SU-DHL-6 (cell line): ENCODE data around the gene UMODL1.

Source experiments
- H2AFZ ChIP-seq: fragments of 200-600 bp; sonication (generic); 2 replicates; pipeline ENCODE4 v1.6.1; 2014; ENCODE audit warnings: low read depth, mild to moderate bottlenecking, moderate library complexity, mixed read lengths, antibody characterized with exemption, low read length; ENCODE audit not compliant: severe bottlenecking
- H3F3A ChIP-seq: fragments of 200-600 bp; shearing (Covaris generic); 2 replicates; pipeline ENCODE4 v1.6.0; 2016; ENCODE audit warnings: antibody characterized with exemption, mild to moderate bottlenecking; ENCODE audit not compliant: insufficient read depth
- H3K27ac ChIP-seq: fragments of 200-600 bp; sonication (generic); 2 replicates; pipeline ENCODE4 v1.5.1; 2016; ENCODE audit warnings: low read depth, mild to moderate bottlenecking, low read length, moderate library complexity, mixed read lengths
- H3K27me3 ChIP-seq: fragments of 200-600 bp; sonication (generic), shearing (Covaris generic); 2 replicates; pipeline ENCODE4 v1.6.0; 2014; ENCODE audit warnings: mild to moderate bottlenecking, low read length
- H3K36me3 ChIP-seq: fragments of 200-600 bp; sonication (generic); 2 replicates; pipeline ENCODE4 v1.6.1; 2014; ENCODE audit warnings: mild to moderate bottlenecking, low read length, mixed read lengths
- H3K4me2 ChIP-seq: fragments of 300-600, 200-600 bp; shearing (Covaris generic), sonication (generic); 2 replicates; pipeline ENCODE4 v1.6.0; 2014; ENCODE audit warnings: low read length, low read depth, mild to moderate bottlenecking; ENCODE audit not compliant: poor library complexity, severe bottlenecking
- H3K4me3 ChIP-seq: fragments of 200-600 bp; sonication (generic); 2 replicates; pipeline ENCODE4 v1.5.1; 2014; ENCODE audit warnings: antibody characterized with exemption, low read length, mild to moderate bottlenecking, mixed read lengths; ENCODE audit not compliant: insufficient read depth, poor library complexity, severe bottlenecking
- H3K79me2 ChIP-seq: fragments of 200-600 bp; sonication (generic); 2 replicates; pipeline ENCODE4 v1.6.1; 2014; ENCODE audit warnings: mild to moderate bottlenecking, low read length, moderate library complexity; ENCODE audit not compliant: insufficient read depth
- H3K9ac ChIP-seq: fragments of 200-600 bp; sonication (generic); 2 replicates; pipeline ENCODE4 v1.7.0; 2014; ENCODE audit warnings: mild to moderate bottlenecking, low read length
- H3K9me2 ChIP-seq: fragments of 200-600 bp; sonication (generic); replicated peaks from 2 replicates; pipeline ENCODE4 v1.6.1; 2014; ENCODE audit warnings: low read length; ENCODE audit not compliant: insufficient read depth
- H3K9me3 ChIP-seq: fragments of 200-600 bp; sonication (generic); 2 replicates; pipeline ENCODE4 v1.6.1; 2014; ENCODE audit warnings: low read length, mixed read lengths; ENCODE audit not compliant: insufficient read depth
- H4K20me1 ChIP-seq: fragments of 200-600 bp; sonication (generic); 2 replicates; pipeline ENCODE4 v1.6.1; 2014; ENCODE audit warnings: low read depth, mild to moderate bottlenecking, antibody characterized with exemption, low read length, moderate library complexity, mixed read lengths
- EZH2phosphoT487 ChIP-seq: fragments of 200-600 bp; sonication (generic), shearing (Covaris generic); conservative IDR thresholded peaks from 2 replicates; pipeline ENCODE4 v1.6.1; 2018; ENCODE audit warnings: mild to moderate bottlenecking, antibody characterized with exemption, low read length, moderate library complexity, mixed read lengths
- TF ChIP-seq, protein P1 (sequence below): fragments of 200-600 bp; sonication (generic); IDR thresholded peaks from one replicate; pipeline ENCODE4 v1.5.1; 2017; ENCODE audit warnings: antibody characterized with exemption, mild to moderate bottlenecking, low read length, moderate library complexity; ENCODE audit not compliant: insufficient read depth, poor library complexity, severe bottlenecking

Gene UMODL1

DNA sequence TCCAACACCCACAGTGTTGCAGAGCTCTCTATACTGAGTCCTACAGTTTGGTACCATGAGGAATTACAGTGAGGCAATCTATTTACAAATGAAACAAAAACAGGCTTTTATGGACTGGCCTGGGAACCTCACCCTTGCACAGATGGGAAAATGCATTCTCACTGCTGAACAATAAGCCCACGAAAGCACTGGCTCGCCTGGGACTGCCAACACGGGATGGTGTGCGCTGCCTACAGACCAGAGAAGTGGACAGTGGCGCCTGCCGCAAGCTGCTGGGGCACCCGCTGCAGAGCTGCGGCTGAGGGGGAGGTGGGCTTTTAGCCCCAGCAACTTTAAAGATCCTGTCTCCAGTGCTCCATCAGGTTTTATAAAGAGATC lies 119.4 kb downstream of the UMODL1 start:
- Histone ChIP-seq H3K27me3 (no peaks in the 10 kb centered on the region), H3K4me3 (no peak overlapping the region), H3K36me3 (no peaks in the 10 kb centered on the region), H3K4me2 (no peak overlapping the region), H3K9me3 (no peaks in the 10 kb centered on the region), H3K27ac (no peak overlapping the region), H2AFZ (no peak overlapping the region), H3F3A (peaks cover 9% of the 10 kb centered on the region), H4K20me1 (no peaks in the 10 kb centered on the region), H3K9ac (no peak overlapping the region), H3K79me2 (no peaks in the 10 kb centered on the region), H3K9me2 (no peaks in the 10 kb centered on the region)
- TF ChIP-seq EZH2phosphoT487: no peak
- TF ChIP-seq, protein P1, sequence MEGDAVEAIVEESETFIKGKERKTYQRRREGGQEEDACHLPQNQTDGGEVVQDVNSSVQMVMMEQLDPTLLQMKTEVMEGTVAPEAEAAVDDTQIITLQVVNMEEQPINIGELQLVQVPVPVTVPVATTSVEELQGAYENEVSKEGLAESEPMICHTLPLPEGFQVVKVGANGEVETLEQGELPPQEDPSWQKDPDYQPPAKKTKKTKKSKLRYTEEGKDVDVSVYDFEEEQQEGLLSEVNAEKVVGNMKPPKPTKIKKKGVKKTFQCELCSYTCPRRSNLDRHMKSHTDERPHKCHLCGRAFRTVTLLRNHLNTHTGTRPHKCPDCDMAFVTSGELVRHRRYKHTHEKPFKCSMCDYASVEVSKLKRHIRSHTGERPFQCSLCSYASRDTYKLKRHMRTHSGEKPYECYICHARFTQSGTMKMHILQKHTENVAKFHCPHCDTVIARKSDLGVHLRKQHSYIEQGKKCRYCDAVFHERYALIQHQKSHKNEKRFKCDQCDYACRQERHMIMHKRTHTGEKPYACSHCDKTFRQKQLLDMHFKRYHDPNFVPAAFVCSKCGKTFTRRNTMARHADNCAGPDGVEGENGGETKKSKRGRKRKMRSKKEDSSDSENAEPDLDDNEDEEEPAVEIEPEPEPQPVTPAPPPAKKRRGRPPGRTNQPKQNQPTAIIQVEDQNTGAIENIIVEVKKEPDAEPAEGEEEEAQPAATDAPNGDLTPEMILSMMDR: no peak

DNA sequence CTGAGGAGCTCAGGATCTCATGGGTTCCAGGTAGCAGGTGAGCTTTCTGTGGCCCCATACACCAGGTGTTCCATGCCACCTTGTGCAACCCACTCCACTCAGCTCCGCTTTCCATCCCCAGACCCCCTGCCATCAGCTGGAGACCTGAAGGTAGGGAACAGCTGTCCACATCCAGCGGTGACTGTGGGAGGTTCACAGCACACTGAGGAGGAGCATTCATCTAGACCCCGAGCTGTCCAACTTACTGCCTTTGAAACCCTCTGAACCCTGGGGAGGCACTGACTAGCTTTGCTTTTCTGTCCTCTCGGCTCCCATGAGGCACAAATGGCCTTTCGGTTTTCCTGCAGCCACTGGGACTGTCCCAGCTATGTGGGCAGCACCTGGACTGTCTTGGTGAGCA lies 119.9 kb downstream of the UMODL1 start:
- Histone ChIP-seq H3K4me2 (no peak overlapping the region), H3K27ac (no peak overlapping the region), H3K27me3 (no peaks in the 10 kb centered on the region), H2AFZ (no peak overlapping the region), H3K9ac (no peak overlapping the region), H4K20me1 (no peaks in the 10 kb centered on the region), H3K9me2 (no peaks in the 10 kb centered on the region), H3F3A (peaks cover 9% of the 10 kb centered on the region), H3K79me2 (no peaks in the 10 kb centered on the region), H3K36me3 (no peaks in the 10 kb centered on the region), H3K4me3 (no peak overlapping the region), H3K9me3 (no peaks in the 10 kb centered on the region)
- TF ChIP-seq, protein P1: no peak
- no peak for TF ChIP-seq EZH2phosphoT487

DNA sequence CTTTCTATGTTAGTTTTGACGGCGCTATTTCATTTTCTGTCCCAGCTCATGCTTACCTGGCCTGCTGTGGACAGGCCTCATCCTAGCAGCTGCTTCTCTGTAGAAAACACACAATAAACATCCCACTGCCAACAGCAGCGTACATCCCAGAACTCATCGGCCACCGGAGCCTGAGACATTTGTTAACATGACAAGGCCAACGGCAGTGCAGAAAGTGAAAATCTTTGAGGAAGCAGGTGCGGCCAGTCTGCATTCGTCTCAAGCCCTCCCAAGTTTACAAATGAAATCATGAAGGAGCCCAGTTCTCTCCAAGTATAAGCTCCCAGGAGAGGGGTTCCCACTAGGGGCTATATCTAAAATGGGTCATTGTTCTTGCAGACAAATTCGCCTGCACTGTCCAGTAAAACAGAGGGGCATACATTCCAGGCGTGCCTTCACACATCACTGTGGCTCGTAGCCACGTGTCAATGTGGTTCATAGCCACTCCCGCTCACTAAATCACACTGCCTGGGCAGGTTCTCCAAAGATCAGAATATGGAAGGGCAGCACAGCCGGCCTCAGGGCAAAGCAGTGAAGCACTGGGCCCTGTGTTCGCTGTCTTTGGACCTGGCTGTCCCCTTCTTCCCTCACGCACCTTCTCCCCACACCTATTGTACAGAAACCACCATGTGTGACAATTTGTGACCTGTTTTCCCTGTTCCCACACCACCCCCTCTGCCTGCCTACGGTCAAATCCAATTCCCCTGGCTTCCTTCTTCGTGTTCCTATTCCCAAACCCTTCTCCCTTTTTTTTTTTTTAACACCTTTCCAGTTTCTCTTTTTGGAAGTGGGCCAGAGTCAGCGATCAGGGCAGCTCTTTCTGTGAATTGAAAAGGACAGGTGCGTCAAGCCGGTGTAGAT lies 120.8 kb downstream of the UMODL1 start:
- Histone ChIP-seq H3K27me3 (no peaks in the 10 kb centered on the region), H2AFZ (no peak overlapping the region), H3K9me2 (no peaks in the 10 kb centered on the region), H3K9me3 (no peaks in the 10 kb centered on the region), H3K4me3 (no peak overlapping the region), H3K4me2 (no peak overlapping the region), H3K79me2 (no peaks in the 10 kb centered on the region), H4K20me1 (no peaks in the 10 kb centered on the region), H3K9ac (no peak overlapping the region), H3K27ac (no peak overlapping the region), H3F3A (peaks cover 9% of the 10 kb centered on the region), H3K36me3 (no peaks in the 10 kb centered on the region)
- no peak for TF ChIP-seq EZH2phosphoT487
- TF ChIP-seq, protein P1: no peak
